ENCODE measurements around the gene CCDC124. TPM values are rescaled to one million over a fixed set of nuclear protein-coding genes. Genes with fewer than 3 reads are reported as not detected.

Gene CCDC124
- total RNA-seq, 6 experiments from 2014 or later = 20.6 to 45.3 (median 30.7) TPM

- Histone ChIP-seq H3K9me3 (no peaks in the 10 kb centered on the region), H3K27me3 (peaks cover 0 to 6% of the 10 kb centered on the region in 2 donors), H3K36me3 (no peaks in the 10 kb centered on the region), H3K4me3 (no peak overlapping the region), H3K4me1 (no peaks in the 10 kb centered on the region), H3K27ac (no peak overlapping the region)
- 17% methylated on average over 1 of the region's 2 CpGs for WGBS (ENCODE audit: insufficient coverage, low coverage, low lambda C conversion rate, missing lambda C conversion rate)
- ATAC-seq (no peak), DNase-seq (no peak)
- TF ChIP-seq CTCF (IDR thresholded peaks at IDR 0.05) = no peak
- no peak for TF ChIP-seq POLR2A (IDR thresholded peaks at IDR 0.05)
- intact Hi-C loops (cut with DNase I) = no loop called here
Observed at GRCh38 chr19:17966129-17966483, 33.3 kb downstream of the CCDC124 start.

- no peaks in the 10 kb centered on the region for H3K4me1 ChIP-seq
- ATAC-seq (no peak), DNase-seq (no peak)
- no peaks in the 10 kb centered on the region for H3K9me3 ChIP-seq
- peaks cover 0 to 6% of the 10 kb centered on the region in 2 donors for H3K27me3 ChIP-seq
- TF ChIP-seq CTCF (IDR thresholded peaks at IDR 0.05) (no peak), POLR2A (IDR thresholded peaks at IDR 0.05) (no peak)
- H3K36me3 ChIP-seq = no peaks in the 10 kb centered on the region
- intact Hi-C loops (cut with DNase I) = no loop called here
- H3K4me3 ChIP-seq = no peak within 1 kb of the TSS
- WGBS (ENCODE audit: insufficient coverage, low coverage, low lambda C conversion rate, missing lambda C conversion rate) = 27% methylated on average over 4 of the region's 59 CpGs
- no peak within 1 kb of the TSS for H3K27ac ChIP-seq
Observed at GRCh38 chr19:17966550-17967256, 33.9 kb downstream of the CCDC124 start, which contains the start of gene KCNN1. TSS of gene KCNN1 (plus strand) at chr19:17967107. CDS start at chr19:17973889, 6,782 bp downstream.

GRCh38 chr19:17967257-17968051, 34.6 kb downstream of the CCDC124 start:
- WGBS (ENCODE audit: insufficient coverage, low coverage, low lambda C conversion rate, missing lambda C conversion rate) = 3% methylated on average over 12 of the region's 35 CpGs
- H3K9me3 ChIP-seq = no peaks in the 10 kb centered on the region
- TF ChIP-seq POLR2A (IDR thresholded peaks at IDR 0.05) = no peak
- no peak for TF ChIP-seq CTCF (IDR thresholded peaks at IDR 0.05)
- no peak for ATAC-seq
- H3K27me3 ChIP-seq = peaks cover 0 to 6% of the 10 kb centered on the region in 2 donors
- no peak overlapping the region for H3K4me3 ChIP-seq
- H3K36me3 ChIP-seq = no peaks in the 10 kb centered on the region
- H3K27ac ChIP-seq = no peak overlapping the region
- DNase-seq = no peak
- H3K4me1 ChIP-seq = no peaks in the 10 kb centered on the region
- intact Hi-C loops (cut with DNase I) = no loop called here

GRCh38 chr19:17968362-17968761, 35.5 kb downstream of the CCDC124 start:
- ATAC-seq = no peak
- WGBS (ENCODE audit: insufficient coverage, low coverage, low lambda C conversion rate, missing lambda C conversion rate) = 80% methylated on average over 2 of the region's 4 CpGs
- H3K4me3 ChIP-seq = no peak overlapping the region

More at GRCh38 chr19:17968362-17968761, 35.5 kb downstream of the CCDC124 start:
- Histone ChIP-seq H3K27ac (no peak overlapping the region), H3K27me3 (peaks cover 0 to 6% of the 10 kb centered on the region in 2 donors), H3K36me3 (no peaks in the 10 kb centered on the region), H3K9me3 (no peaks in the 10 kb centered on the region), H3K4me1 (no peaks in the 10 kb centered on the region)
- intact Hi-C loops (cut with DNase I) = no loop called here
- TF ChIP-seq POLR2A (IDR thresholded peaks at IDR 0.05) = no peak
- TF ChIP-seq CTCF (IDR thresholded peaks at IDR 0.05) = no peak
- no peak for DNase-seq

Measured in right lobe of liver (tissue), 6 donors.